Mucosa of stomach (tissue), 1 donor: ENCODE results near the gene NOX3.

Source experiments
- H3K27me3 ChIP-seq: one replicate; pipeline ENCODE4 v1.7.0; 2013; ENCODE audit warnings: mild to moderate bottlenecking, low read length; ENCODE audit not compliant: control insufficient read depth, insufficient read depth
- H3K36me3 ChIP-seq: one replicate; pipeline ENCODE4 v1.7.0; 2013; ENCODE audit warnings: low read length; ENCODE audit not compliant: control insufficient read depth, insufficient read depth
- H3K4me1 ChIP-seq: one replicate; pipeline ENCODE4 v1.7.0; 2013; ENCODE audit warnings: mild to moderate bottlenecking, low read length; ENCODE audit not compliant: control insufficient read depth, insufficient read depth
- H3K4me3 ChIP-seq: one replicate; pipeline ENCODE4 v1.7.0; 2013; ENCODE audit warnings: low read length
- H3K9ac ChIP-seq: one replicate; pipeline ENCODE4 v1.7.0; 2013; ENCODE audit warnings: mild to moderate bottlenecking, low read length, moderate library complexity
- H3K9me3 ChIP-seq: one replicate; pipeline ENCODE4 v1.7.0; 2013; ENCODE audit warnings: mild to moderate bottlenecking, low read length, moderate library complexity; ENCODE audit not compliant: control insufficient read depth
- donor health status: Pancreatic carcinoma.

NOX3 gene, protein sequence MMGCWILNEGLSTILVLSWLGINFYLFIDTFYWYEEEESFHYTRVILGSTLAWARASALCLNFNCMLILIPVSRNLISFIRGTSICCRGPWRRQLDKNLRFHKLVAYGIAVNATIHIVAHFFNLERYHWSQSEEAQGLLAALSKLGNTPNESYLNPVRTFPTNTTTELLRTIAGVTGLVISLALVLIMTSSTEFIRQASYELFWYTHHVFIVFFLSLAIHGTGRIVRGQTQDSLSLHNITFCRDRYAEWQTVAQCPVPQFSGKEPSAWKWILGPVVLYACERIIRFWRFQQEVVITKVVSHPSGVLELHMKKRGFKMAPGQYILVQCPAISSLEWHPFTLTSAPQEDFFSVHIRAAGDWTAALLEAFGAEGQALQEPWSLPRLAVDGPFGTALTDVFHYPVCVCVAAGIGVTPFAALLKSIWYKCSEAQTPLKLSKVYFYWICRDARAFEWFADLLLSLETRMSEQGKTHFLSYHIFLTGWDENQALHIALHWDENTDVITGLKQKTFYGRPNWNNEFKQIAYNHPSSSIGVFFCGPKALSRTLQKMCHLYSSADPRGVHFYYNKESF

DNA sequence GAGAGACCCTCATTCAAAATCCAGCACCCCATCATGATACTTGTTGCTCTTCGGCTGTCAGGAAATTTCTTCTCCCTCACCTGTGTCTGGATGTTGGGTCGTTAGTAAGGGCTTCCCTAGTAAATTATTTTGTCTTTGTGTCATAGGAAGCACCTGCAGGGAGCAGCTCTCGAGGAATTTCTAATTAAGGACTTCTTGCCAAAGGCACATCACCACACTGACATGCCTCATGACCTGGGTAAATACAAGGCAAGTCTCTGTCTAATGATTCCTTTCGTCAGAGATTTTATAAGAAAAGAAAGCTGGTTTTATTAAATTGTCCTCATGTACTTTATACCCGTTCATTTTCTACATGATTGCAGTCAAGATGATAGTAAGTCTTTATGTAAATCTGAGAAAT, at the start of gene NOX3:
NOX3 (minus strand) TSS at position 74 of the 400 bp plus-strand sequence; CDS start at position 35, 39 bp downstream.
- no peaks in the 10 kb centered on the region for H3K4me1 ChIP-seq
- H3K9ac ChIP-seq = no peak within 1 kb of the TSS
- no peaks in the 10 kb centered on the region for H3K36me3 ChIP-seq
- H3K27me3 ChIP-seq = no peaks in the 10 kb centered on the region
- no peaks in the 10 kb centered on the region for H3K9me3 ChIP-seq
- H3K4me3 ChIP-seq = no peak within 1 kb of the TSS

DNA sequence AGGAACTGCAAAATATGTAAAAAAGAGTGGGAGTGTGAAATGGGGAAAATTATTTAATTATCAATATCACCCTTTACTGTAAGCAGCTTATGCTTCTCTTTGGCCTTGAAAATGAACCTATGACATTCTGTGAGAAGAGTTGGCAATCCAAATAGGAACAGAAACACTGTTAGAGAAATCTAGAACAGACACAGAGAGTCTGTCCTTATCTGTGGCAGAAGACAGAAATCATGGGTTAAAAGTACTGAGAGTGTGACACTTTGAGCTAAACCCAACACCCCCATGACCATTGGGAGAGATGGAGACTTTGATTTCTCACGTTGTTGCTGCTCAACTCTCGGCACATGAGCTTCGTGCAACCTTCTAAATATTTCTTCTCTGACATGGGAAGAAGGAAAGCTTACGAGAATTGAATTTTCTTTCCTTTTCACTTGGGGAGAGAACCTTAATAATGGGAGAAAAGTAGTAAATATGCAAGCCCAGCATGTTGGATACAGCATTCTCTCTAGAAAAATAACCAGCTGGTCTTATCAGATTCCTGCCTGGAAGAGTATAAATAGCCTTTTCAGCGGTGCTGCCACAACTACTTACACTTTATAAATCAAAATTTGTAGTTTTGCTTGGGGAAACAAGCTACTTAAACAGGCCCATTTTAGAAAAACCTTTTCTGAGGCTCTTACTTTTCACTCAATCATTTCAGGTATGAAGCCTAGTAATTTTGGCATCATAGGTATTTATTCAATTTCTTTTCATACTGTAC, 49.4 kb upstream of the NOX3 start:
- Histone ChIP-seq H3K4me1 (no peaks in the 10 kb centered on the region), H3K4me3 (no peak overlapping the region), H3K9me3 (no peaks in the 10 kb centered on the region), H3K9ac (no peak overlapping the region), H3K27me3 (no peaks in the 10 kb centered on the region), H3K36me3 (no peaks in the 10 kb centered on the region)

DNA sequence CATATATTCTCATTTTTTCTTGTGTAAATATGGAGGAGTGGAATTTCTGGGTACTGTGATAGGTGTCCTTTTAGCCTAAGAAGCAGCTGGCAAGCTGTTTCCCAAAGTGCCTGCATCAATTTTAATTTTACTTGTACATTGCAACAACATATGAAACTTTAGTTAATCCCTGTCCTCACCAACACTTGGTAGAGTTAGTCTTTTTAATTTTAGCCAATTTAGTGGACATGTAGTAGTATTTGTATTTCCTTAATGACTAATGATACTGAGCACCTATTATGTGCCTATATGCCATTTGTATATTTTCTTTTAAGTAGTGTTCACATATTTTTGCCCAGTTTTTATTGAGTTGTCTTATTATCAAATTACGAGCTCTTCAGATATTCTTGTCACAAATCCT, 46.8 kb upstream of the NOX3 start:
- Histone ChIP-seq H3K27me3 (no peaks in the 10 kb centered on the region), H3K4me3 (no peak overlapping the region), H3K36me3 (no peaks in the 10 kb centered on the region)

DNA sequence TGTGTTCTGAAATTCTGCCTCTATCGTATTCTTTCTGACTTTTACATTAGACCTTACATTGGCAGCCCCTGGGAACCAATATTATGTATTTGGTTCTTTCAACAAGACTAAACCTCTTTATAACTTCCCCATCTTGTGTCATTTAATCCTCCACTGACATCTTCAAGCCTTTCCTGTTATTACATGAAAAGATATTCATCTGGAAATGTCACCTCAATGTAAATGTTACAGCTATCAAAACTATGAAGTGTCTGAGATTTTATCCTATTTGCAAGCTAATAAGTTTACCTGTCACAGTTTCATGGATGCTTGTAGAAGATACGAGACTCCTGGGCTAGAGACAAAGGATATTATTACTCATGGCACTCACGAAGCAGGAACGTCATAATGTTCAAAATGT, 43.9 kb upstream of the NOX3 start:
- Histone ChIP-seq H3K4me3 (no peak overlapping the region), H3K9me3 (no peaks in the 10 kb centered on the region), H3K4me1 (no peaks in the 10 kb centered on the region), H3K9ac (no peak overlapping the region), H3K27me3 (no peaks in the 10 kb centered on the region), H3K36me3 (no peaks in the 10 kb centered on the region)

More for the DNA sequence above, 46.8 kb upstream of the NOX3 start:
- no peaks in the 10 kb centered on the region for H3K9me3 ChIP-seq
- H3K4me1 ChIP-seq = no peaks in the 10 kb centered on the region
- no peak overlapping the region for H3K9ac ChIP-seq

DNA sequence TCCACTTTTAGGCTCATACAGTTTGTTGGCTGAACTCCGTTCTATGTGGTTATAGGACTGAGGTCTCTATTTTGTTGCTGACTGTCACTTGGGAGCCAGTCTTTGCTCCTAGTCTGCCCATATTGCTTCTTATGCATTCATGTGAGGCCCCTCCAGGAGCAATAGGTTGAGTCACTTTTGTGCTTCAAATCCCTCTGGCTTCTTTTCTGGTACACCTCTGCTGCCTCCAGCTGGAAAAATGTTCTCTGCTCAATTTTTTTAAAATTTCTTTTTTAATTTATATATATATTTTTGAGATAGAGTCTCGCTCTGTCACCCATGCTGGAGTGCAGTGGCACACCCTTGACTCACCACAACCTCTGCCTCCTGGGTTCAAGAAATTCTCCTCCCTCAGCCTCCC, 42.7 kb upstream of the NOX3 start:
- Histone ChIP-seq H3K36me3 (no peaks in the 10 kb centered on the region), H3K9me3 (no peaks in the 10 kb centered on the region), H3K4me1 (peaks cover 5% of the 10 kb centered on the region), H3K4me3 (no peak overlapping the region), H3K9ac (no peak overlapping the region), H3K27me3 (no peaks in the 10 kb centered on the region)

DNA sequence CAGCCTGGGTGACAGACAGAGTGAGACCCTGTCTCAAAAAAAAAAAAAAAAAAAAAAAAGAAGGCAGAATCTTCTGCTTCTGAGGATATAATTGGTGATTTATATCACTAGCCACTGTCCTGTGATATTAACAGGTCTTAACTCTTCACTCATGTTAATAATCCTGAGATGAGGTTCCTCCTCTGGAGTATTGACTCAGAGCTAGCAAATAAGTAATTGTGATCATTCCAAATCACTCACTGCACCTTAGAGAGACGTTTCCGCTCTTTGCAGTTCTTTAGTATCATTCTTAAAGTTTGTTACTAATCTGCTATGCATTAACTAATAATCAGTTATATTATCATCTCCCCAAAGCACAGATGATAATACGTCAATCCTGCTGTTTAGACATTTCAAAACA, 41.6 kb upstream of the NOX3 start:
- H3K4me3 ChIP-seq = no peak overlapping the region

DNA sequence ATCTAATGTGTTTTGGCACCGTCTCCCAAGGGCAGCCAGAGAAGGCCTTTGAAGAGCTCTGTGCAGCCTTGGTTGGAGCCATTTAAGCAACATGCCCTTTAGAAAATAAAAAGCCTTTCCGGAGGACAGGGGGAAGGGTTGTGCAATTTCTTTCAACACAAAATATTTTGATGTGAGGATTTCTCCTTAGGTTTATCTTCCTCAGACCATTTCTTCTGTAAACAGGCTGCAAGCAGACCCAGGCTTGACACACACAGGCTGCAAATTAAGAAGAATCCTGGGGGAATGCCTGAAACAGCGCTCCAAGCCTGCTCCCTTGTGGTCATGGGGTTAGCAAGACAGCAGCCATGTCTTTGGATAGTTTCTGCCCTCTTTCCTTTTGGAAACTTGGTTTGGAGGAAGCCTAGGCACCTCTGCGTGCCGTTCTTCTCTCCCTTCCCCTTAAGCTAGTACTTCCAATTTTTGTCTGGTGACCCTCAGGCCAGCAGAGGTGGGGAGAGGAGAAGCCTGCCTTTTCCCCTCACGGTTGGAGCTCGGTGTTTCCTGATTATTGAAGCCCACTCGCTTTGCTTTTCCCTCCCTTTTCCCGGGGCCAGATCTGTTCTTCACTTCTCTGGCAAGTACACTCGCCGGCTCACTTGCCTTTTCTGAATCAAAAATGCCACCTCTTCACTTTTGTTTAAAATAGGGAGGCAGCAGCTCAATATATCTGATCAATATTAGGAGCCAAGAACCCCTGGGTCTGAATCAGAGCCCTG, 39.6 kb upstream of the NOX3 start:
- H3K4me3 ChIP-seq = no peak overlapping the region
- H3K27me3 ChIP-seq = no peaks in the 10 kb centered on the region
- H3K9ac ChIP-seq = no peak overlapping the region
- peaks cover 5% of the 10 kb centered on the region for H3K4me1 ChIP-seq
- H3K9me3 ChIP-seq = no peaks in the 10 kb centered on the region
- H3K36me3 ChIP-seq = no peaks in the 10 kb centered on the region

More for the DNA sequence above, 41.6 kb upstream of the NOX3 start:
- Histone ChIP-seq H3K9ac (no peak overlapping the region), H3K27me3 (no peaks in the 10 kb centered on the region), H3K36me3 (no peaks in the 10 kb centered on the region), H3K9me3 (no peaks in the 10 kb centered on the region), H3K4me1 (peaks cover 5% of the 10 kb centered on the region)

DNA sequence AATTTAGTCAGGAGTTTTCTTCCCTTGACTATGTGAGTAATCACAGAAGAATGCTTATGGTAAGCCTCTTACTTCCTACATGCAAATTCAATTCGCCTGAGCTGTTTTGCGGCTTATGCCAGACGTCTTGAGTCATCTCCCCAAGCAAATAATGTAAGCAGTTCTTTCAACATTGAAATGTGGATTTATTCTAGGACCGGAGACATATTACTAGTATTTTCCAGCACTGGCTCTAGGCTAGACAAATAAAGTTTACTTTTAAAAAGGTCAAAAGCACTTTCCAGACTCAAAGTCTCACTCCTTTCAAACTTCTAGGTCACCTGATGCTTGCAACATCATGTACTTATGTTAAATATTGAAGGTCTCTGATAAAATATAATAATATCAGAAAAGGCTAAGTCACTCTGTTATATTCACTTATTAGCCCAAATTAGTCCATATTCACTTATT, 38.1 kb upstream of the NOX3 start:
- H3K4me1 ChIP-seq = peaks cover 5% of the 10 kb centered on the region
- no peaks in the 10 kb centered on the region for H3K36me3 ChIP-seq
- H3K27me3 ChIP-seq = no peaks in the 10 kb centered on the region
- no peak overlapping the region for H3K9ac ChIP-seq
- no peaks in the 10 kb centered on the region for H3K9me3 ChIP-seq
- no peak overlapping the region for H3K4me3 ChIP-seq

DNA sequence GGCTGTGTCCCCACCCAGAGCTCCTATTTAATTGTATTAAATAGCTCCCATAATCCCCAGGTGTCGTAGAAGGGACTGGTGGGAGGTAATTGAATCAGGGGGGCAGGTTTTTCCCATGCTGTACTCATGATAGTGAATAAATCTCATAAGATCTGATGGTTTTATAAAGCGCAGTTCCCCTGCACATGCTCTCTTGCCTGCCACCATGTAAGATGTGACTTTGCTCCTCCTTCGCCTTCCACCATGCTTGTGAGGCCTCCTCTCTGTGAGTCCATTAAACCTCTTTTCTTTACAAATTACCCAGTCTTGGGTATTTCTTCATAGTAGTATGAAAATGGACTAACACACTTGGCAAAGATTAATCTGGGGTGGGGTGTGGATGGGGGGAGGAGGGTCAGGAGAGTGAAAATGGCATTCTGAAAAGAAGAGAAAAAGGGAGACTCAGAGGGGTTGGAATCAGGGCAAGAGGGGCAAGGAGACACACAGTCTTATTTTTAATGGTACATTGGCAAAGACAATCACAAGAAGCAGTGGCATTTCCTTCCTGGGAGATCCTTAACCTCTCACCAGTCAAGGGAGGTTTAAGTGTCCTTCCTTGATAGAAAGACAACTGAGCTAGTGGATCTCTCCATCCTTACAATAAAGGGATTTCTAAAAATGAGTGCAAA, 37.5 kb upstream of the NOX3 start:
- H3K9ac ChIP-seq = no peak overlapping the region
- H3K9me3 ChIP-seq = no peaks in the 10 kb centered on the region
- H3K4me1 ChIP-seq = peaks cover 9% of the 10 kb centered on the region
- no peaks in the 10 kb centered on the region for H3K27me3 ChIP-seq
- H3K4me3 ChIP-seq = no peak overlapping the region
- no peaks in the 10 kb centered on the region for H3K36me3 ChIP-seq

DNA sequence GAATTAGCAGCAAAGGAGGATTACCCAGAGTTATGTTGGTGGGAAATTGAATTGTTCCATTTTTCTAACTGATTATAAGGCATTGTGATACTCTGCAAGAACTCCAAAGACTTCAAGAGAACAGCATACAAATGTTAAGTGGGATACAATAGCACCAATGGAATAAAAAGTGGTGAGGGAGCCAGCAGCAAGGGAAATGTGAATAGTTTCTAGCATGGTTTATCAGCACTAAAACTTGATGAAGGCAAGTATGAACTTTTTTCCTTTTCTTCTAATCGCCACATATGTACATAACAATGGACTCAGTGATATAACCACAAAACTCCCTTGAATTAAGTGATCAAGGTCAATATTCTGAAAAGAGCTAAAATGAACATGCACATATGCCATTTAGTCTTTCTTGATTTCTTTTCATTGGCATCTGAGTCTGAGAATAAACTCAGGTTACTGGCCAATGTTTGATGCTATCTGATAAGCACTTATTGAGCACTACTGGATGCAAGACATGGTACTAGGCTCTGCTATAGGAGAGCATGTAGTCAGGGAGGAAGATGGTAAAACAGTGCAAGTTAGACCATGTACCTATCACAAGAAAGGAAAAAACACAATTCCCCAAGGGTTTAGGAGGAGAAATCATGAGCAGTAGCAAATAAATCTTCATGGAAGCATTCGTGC, 36.6 kb upstream of the NOX3 start:
- Histone ChIP-seq H3K36me3 (no peaks in the 10 kb centered on the region), H3K4me3 (no peak overlapping the region), H3K9ac (no peak overlapping the region), H3K9me3 (no peaks in the 10 kb centered on the region), H3K4me1 (peaks cover 11% of the 10 kb centered on the region), H3K27me3 (no peaks in the 10 kb centered on the region)

DNA sequence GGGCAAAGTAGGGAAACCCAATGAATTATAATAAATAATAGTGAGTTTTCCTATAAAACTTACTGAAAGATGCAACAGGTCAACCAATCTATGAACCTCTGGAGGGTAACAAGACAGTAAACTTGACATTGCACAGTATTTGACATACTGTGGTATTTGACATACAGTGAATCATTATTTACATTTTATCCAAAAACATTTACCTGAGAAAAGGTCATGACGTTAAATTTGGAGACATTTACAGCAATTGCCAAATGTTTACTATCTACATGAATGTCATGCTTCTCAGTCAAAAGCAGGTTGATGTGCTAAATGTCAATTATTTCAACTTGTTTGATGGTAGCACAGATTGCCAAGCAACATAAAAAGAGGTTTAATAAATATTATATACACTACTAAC, 35.8 kb upstream of the NOX3 start:
- H3K4me3 ChIP-seq = no peak overlapping the region
- H3K9me3 ChIP-seq = no peaks in the 10 kb centered on the region

More for the DNA sequence above, 35.8 kb upstream of the NOX3 start:
- Histone ChIP-seq H3K9ac (no peak overlapping the region), H3K4me1 (peaks cover 11% of the 10 kb centered on the region), H3K27me3 (no peaks in the 10 kb centered on the region), H3K36me3 (no peaks in the 10 kb centered on the region)
